Activated T-helper 1 cell treated with anti-CD3 and anti-CD28 coated beads, Interleukin-12 subunit alpha, Interleukin-12 subunit beta, Interleukin-2, Interleukin-4 antibody, amounts not matched to agents 30 ng/mL and 10 ng/mL and 1 ng/mL, durations not matched to agents 14 hours and 24 hours and 36 hours (primary cell): ENCODE data around the gene CGB3. TPM values are rescaled to one million over a fixed set of nuclear protein-coding genes. Genes with fewer than 3 reads are reported as not detected.
"Not testable (repeated sequence)": the region's sequence is repeated elsewhere in the genome, so short reads cannot be mapped to it uniquely, and the experiment has no call there.

Experiments
- DNase-seq: peaks from one replicate; pipeline ENCODE4 v3.0.0; 2021; ENCODE audit warnings: low spot score
- H3K27ac Mint-ChIP-seq: one replicate; pipeline ENCODE4 v1.8.0; 2021; ENCODE audit warnings: mild to moderate bottlenecking, mixed read lengths
- H3K27me3 Mint-ChIP-seq: one replicate; pipeline ENCODE4 v1.8.0; 2022; ENCODE audit warnings: mild to moderate bottlenecking, moderate library complexity, mixed read lengths; ENCODE audit not compliant: insufficient read depth
- H3K36me3 Mint-ChIP-seq: one replicate; pipeline ENCODE4 v1.8.0; 2021; ENCODE audit warnings: low read depth, mixed read lengths
- H3K4me1 Mint-ChIP-seq: one replicate; pipeline ENCODE4 v1.8.0; 2021; ENCODE audit warnings: low read depth, mixed read lengths
- H3K4me3 Mint-ChIP-seq: one replicate; pipeline ENCODE4 v1.8.0; 2021; ENCODE audit warnings: mild to moderate bottlenecking, moderate library complexity, mixed read lengths
- H3K9me3 Mint-ChIP-seq: one replicate; pipeline ENCODE4 v1.8.0; 2021; ENCODE audit warnings: mixed read lengths
- intact Hi-C: fragments of 100-400 bp; cut with micrococcal nuclease; formaldehyde crosslinking; loops from one replicate; pipeline ENCODE4 v1.15.1; 2024
- total RNA-seq: library from RNA; stranded (reverse); gene quantifications from 2 replicates; pipeline ENCODE4 v1.2.3, GENCODE V29; 2022

CGB3 gene
- total RNA-seq, 1 donor from 2014 or later, result not detected

GRCh38 chr19:49018388-49019241, 5.5 kb downstream of the CGB3 start:
- H3K36me3 Mint-ChIP-seq, result peaks cover 14% of the 10 kb centered on the region
- H3K4me1 Mint-ChIP-seq, result peaks cover 20% of the 10 kb centered on the region
- peaks cover 20% of the 10 kb centered on the region for H3K27me3 Mint-ChIP-seq
- not testable (repeated sequence) for H3K9me3 Mint-ChIP-seq, DNase-seq
- peak overlapping the region; percentile 84 for H3K4me3 Mint-ChIP-seq
- peak overlapping the region; percentile 44 for H3K27ac Mint-ChIP-seq
- intact Hi-C loops, result loop anchor here (1.0 to 2.0 kb wide), 2 partner anchors 25 to 38 kb away; partner anchors contain the start of genes CGB7, GYS1 and RUVBL2

- Mint-ChIP-seq H3K4me3 (peak overlapping the region; percentile 84), H3K4me1 (peaks cover 20% of the 10 kb centered on the region), H3K27me3 (peaks cover 20% of the 10 kb centered on the region), H3K36me3 (peaks cover 14% of the 10 kb centered on the region), H3K9me3 (no peaks in the 10 kb centered on the region), H3K27ac (no peak overlapping the region)
- intact Hi-C loops, result loop anchor here (2.0 kb wide), 1 partner anchor 39 kb away; the partner anchor contains the start of gene CGB7
- DNase-seq, result peak; percentile 49
Observed at GRCh38 chr19:49017666-49018351, 6.3 kb downstream of the CGB3 start.

- intact Hi-C loops, result no loop called here
- no peaks in the 10 kb centered on the region for H3K9me3 Mint-ChIP-seq
Observed at GRCh38 chr19:49017041-49017665, 7.0 kb downstream of the CGB3 start, which contains the start of gene LHB. LHB (minus strand) TSS chr19:49017091; CDS start chr19:49017081, 10 bp downstream.

GRCh38 chr19:49016067-49016839, 7.9 kb downstream of the CGB3 start:
- no peak for DNase-seq
- peaks cover 16% of the 10 kb centered on the region for H3K4me1 Mint-ChIP-seq
- H3K9me3 Mint-ChIP-seq, result no peaks in the 10 kb centered on the region
- no peak overlapping the region for H3K27ac Mint-ChIP-seq
- no peak overlapping the region for H3K4me3 Mint-ChIP-seq
- peaks cover 17% of the 10 kb centered on the region for H3K27me3 Mint-ChIP-seq
- H3K36me3 Mint-ChIP-seq, result peaks cover 16% of the 10 kb centered on the region
- intact Hi-C loops, result no loop called here

More at GRCh38 chr19:49017041-49017665, 7.0 kb downstream of the CGB3 start, which contains the start of gene LHB:
- no peak within 1 kb of the TSS for H3K27ac Mint-ChIP-seq
- peaks cover 20% of the 10 kb centered on the region for H3K27me3 Mint-ChIP-seq
- H3K4me3 Mint-ChIP-seq, result peak within 1 kb of the TSS; percentile 19
- no peak for DNase-seq
- H3K4me1 Mint-ChIP-seq, result peaks cover 20% of the 10 kb centered on the region
- peaks cover 14% of the 10 kb centered on the region for H3K36me3 Mint-ChIP-seq

GRCh38 chr19:49014870-49015255, 9.3 kb downstream of the CGB3 start:
- Mint-ChIP-seq H3K9me3 (no peaks in the 10 kb centered on the region), H3K4me1 (peaks cover 10% of the 10 kb centered on the region), H3K27ac (no peak overlapping the region), H3K4me3 (no peak overlapping the region), H3K27me3 (peaks cover 6% of the 10 kb centered on the region), H3K36me3 (peaks cover 25% of the 10 kb centered on the region)
- intact Hi-C loops, result no loop called here
- DNase-seq, result no peak

- no peak overlapping the region for H3K4me3 Mint-ChIP-seq
- H3K9me3 Mint-ChIP-seq, result no peaks in the 10 kb centered on the region
- peaks cover 8% of the 10 kb centered on the region for H3K4me1 Mint-ChIP-seq
- DNase-seq, result no peak
- no peak overlapping the region for H3K27ac Mint-ChIP-seq
- peaks cover 25% of the 10 kb centered on the region for H3K36me3 Mint-ChIP-seq
- intact Hi-C loops, result no loop called here
- H3K27me3 Mint-ChIP-seq, result peaks cover 5% of the 10 kb centered on the region
Observed at GRCh38 chr19:49014123-49014869, 9.8 kb downstream of the CGB3 start.

GRCh38 chr19:49011194-49011593, 12.9 kb downstream of the CGB3 start:
- Mint-ChIP-seq H3K9me3 (no peaks in the 10 kb centered on the region), H3K27me3 (no peaks in the 10 kb centered on the region), H3K27ac (peak overlapping the region; percentile 4), H3K36me3 (peaks cover 30% of the 10 kb centered on the region), H3K4me1 (no peaks in the 10 kb centered on the region), H3K4me3 (no peak overlapping the region)
- intact Hi-C loops, result no loop called here
- no peak for DNase-seq

- no peak overlapping the region for H3K4me3 Mint-ChIP-seq
- no peaks in the 10 kb centered on the region for H3K4me1 Mint-ChIP-seq
- H3K9me3 Mint-ChIP-seq, result no peaks in the 10 kb centered on the region
- intact Hi-C loops, result no loop called here
- no peak for DNase-seq
- H3K27me3 Mint-ChIP-seq, result no peaks in the 10 kb centered on the region
- H3K36me3 Mint-ChIP-seq, result peaks cover 25% of the 10 kb centered on the region
- H3K27ac Mint-ChIP-seq, result no peak overlapping the region
Observed at GRCh38 chr19:49010453-49010852, 13.7 kb downstream of the CGB3 start.

- H3K9me3 Mint-ChIP-seq, result no peaks in the 10 kb centered on the region
- H3K4me3 Mint-ChIP-seq, result no peak overlapping the region
- DNase-seq, result no peak
- H3K27me3 Mint-ChIP-seq, result no peaks in the 10 kb centered on the region
- peaks cover 27% of the 10 kb centered on the region for H3K36me3 Mint-ChIP-seq
- no peaks in the 10 kb centered on the region for H3K4me1 Mint-ChIP-seq
- intact Hi-C loops, result no loop called here
- H3K27ac Mint-ChIP-seq, result no peak overlapping the region
Observed at GRCh38 chr19:49009828-49010227, 14.3 kb downstream of the CGB3 start.

- H3K9me3 Mint-ChIP-seq, result no peaks in the 10 kb centered on the region
- H3K27ac Mint-ChIP-seq, result no peak overlapping the region
- H3K4me1 Mint-ChIP-seq, result no peaks in the 10 kb centered on the region
- H3K4me3 Mint-ChIP-seq, result no peak overlapping the region
- intact Hi-C loops, result no loop called here
- H3K36me3 Mint-ChIP-seq, result peaks cover 27% of the 10 kb centered on the region
- DNase-seq, result no peak
- H3K27me3 Mint-ChIP-seq, result no peaks in the 10 kb centered on the region
Observed at GRCh38 chr19:49006905-49007304, 17.2 kb downstream of the CGB3 start.

GRCh38 chr19:49004964-49005614, 19.0 kb downstream of the CGB3 start:
- intact Hi-C loops, result no loop called here
- Mint-ChIP-seq H3K27ac (no peak overlapping the region), H3K4me3 (no peak overlapping the region), H3K36me3 (peaks cover 20% of the 10 kb centered on the region), H3K9me3 (no peaks in the 10 kb centered on the region), H3K4me1 (no peaks in the 10 kb centered on the region), H3K27me3 (no peaks in the 10 kb centered on the region)
- DNase-seq, result no peak
